ENCODE results near the gene GNG3.
"Not testable (repeated sequence)": the region's sequence is repeated elsewhere in the genome, so short reads cannot be mapped to it uniquely, and the experiment has no call there.

Gene GNG3

DNA sequence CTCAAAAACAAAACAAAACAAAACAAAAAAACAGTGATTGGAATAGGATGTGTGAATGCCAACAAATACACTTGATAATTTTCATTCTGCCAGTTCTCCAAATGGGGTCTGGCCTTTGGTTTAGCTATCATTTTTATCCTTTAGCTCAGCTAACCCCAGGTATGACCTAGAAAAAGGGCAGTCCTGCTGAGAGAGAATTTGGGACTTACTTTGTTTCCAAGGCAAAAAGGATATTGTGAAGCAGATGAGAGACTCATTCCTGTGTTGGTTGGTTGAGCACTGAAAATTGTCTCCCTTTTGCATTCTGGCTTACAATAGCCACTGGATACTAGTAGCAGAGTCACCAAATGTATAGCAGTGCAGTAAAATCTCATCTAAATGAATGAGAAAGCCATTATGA is 29.7 kb downstream of the GNG3 start:
- Histone ChIP-seq H3K36me3 (ENCODE audit: control insufficient read depth, insufficient read depth, low read length) (peaks cover 86% of the 10 kb centered on the region), H3K4me3 (ENCODE audit: extremely low read depth, insufficient read depth, low read length, poor library complexity, severe bottlenecking) (no peak overlapping the region), H3K4me1 (ENCODE audit: control insufficient read depth, insufficient read depth, low read length, poor library complexity, severe bottlenecking) (no peaks in the 10 kb centered on the region), H3K27ac (ENCODE audit: low read depth, low read length, severe bottlenecking) (no peak overlapping the region), H3K9me3 (ENCODE audit: control insufficient read depth, low read length) (no peaks in the 10 kb centered on the region)

DNA sequence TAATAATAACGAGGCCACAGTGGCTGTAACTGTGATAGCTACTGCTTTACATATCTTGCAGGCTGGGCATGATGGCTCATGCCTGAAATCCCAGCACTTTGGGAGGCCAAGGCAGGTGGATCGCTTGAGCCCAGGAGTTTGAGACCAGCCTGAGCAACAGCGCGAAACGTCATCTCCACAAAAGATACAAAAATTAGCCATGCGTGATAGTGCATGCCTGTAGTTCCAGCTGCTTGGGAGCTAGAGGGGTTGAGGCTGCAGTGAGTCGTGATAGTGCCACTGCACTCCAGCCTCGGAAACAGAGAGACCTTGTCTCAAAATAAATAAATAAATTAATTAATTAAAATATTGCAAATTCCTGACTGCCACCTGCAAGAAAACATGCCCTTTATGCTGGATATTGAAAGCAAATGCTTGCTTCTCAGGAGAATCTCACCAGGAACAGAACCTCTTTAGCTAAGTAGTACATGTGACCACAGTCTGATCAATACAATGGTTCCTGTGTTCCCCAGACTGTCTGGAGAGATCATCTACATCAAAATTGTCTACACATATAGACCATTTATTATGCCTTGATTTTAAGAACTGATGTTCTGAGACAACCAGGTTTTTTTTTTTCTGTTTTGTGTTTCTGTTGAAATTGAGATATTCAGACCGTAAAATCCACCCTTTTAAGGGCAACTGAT is 40.1 kb downstream of the GNG3 start:
- Histone ChIP-seq H3K4me1 (ENCODE audit: control insufficient read depth, insufficient read depth, low read length, poor library complexity, severe bottlenecking) (peaks cover 4% of the 10 kb centered on the region), H3K36me3 (ENCODE audit: control insufficient read depth, insufficient read depth, low read length) (peaks cover 8% of the 10 kb centered on the region), H3K27ac (ENCODE audit: low read depth, low read length, severe bottlenecking) (peak overlapping the region; percentile 45), H3K9me3 (ENCODE audit: control insufficient read depth, low read length) (no peaks in the 10 kb centered on the region), H3K4me3 (ENCODE audit: extremely low read depth, insufficient read depth, low read length, poor library complexity, severe bottlenecking) (no peak overlapping the region)
- 95% methylated on average over 4 to 5 of the region's 9 CpGs for WGBS, 2 experiments (ENCODE audit: insufficient coverage in 2 of 2)

DNA sequence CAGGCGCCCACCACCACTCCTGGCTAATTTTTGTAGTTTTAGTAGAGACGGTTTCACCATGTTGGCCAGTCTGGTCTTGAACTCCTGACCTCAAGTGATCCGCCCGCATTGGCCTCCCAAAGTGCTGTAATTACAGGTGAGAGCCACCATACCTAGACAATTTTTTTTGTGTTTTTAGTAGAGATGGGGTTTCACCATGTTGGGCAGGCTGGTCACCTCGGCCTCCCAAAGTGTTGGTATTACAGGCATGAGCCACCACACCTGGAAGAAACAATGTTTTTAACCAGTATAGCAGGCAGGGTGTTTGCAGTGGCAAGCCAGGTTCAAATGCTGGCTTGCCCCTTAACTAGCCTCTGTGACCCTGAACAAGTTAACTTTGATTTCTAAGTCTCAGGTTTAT is 42.5 kb downstream of the GNG3 start:
- H3K4me3 ChIP-seq (ENCODE audit: extremely low read depth, insufficient read depth, low read length, poor library complexity, severe bottlenecking); H3K4me1 ChIP-seq (ENCODE audit: control insufficient read depth, insufficient read depth, low read length, poor library complexity, severe bottlenecking); H3K27ac ChIP-seq (ENCODE audit: low read depth, low read length, severe bottlenecking); H3K9me3 ChIP-seq (ENCODE audit: control insufficient read depth, low read length): not testable (repeated sequence)
- peaks cover 13% of the 10 kb centered on the region for H3K36me3 ChIP-seq (ENCODE audit: control insufficient read depth, insufficient read depth, low read length)
- 93 to 100% methylated on average over 3 to 5 of the region's 5 CpGs for WGBS, 2 experiments (ENCODE audit: insufficient coverage in 2 of 2)

DNA sequence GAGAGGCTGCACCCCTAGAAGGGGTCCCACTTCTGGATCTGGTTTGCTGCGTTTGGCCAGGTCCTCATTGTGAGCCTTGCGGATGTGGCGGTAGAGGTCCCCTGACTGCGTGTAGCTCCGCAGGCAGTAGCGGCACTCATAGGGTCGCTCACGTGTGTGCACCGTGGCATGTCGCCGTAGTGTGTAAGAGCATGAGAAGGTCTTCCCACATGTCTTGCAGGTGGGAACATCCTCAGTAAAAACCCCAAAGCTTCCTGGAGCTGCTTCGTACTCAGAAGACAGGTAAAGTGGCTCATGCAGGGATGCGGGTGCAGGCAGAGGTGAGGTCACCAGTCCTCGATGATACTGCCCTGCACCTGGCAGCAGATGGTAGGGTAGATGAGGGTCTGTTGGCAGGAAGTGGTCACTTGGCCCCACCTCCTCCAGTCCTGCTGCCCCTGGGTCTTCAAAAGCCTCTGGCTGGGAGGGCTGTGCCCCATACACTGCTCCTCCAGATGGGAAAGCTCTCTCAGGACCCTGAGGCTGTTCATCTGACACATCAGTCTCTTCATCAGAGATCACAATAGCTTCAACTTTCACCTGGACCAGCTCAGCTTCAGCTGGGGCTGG is 44.8 kb downstream of the GNG3 start:
- peaks cover 9% of the 10 kb centered on the region for H3K4me1 ChIP-seq (ENCODE audit: control insufficient read depth, insufficient read depth, low read length, poor library complexity, severe bottlenecking)
- WGBS, 2 experiments (ENCODE audit: insufficient coverage in 2 of 2) = 97 to 98% methylated on average over 12 to 13 of the region's 14 CpGs
- H3K4me3 ChIP-seq (ENCODE audit: extremely low read depth, insufficient read depth, low read length, poor library complexity, severe bottlenecking) = no peak overlapping the region
- H3K36me3 ChIP-seq (ENCODE audit: control insufficient read depth, insufficient read depth, low read length) = peaks cover 13% of the 10 kb centered on the region
- no peaks in the 10 kb centered on the region for H3K9me3 ChIP-seq (ENCODE audit: control insufficient read depth, low read length)
- H3K27ac ChIP-seq (ENCODE audit: low read depth, low read length, severe bottlenecking) = no peak overlapping the region

DNA sequence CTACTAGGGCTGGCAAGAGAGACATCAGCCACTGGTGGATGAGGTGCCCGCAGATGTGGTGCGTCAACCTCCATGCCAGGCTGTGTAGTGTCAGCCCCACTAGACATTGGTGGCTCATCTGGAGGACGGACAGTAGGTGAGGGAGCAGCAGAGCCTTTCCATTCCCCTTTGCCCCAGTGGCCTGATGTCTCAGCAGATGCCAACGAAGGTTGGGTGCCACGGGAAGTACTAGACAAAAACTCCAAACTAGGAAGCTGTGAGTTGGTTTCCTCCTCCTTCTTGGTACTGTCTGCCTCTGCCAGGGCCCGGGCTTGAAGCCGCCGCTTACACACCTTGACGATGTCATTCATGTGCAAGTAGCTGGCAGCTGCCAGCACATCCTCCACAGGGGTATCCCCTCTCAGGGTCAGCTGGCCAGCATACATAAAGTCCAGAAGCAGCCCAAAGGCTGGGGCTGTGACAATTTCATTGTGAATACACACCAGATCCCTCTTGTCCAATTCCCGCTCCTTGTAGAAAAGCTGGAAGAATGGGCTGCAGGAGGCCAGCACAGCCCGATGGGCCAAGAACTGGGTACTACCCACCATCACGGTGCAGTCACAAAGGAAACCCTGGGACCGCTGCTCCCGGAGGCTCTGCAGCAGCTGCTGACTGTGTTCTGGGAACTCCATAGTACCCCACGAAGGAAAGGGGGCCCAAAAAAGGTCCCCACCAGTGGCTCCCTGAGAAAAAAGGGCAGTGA is 45.7 kb downstream of the GNG3 start:
- H3K27ac ChIP-seq (ENCODE audit: low read depth, low read length, severe bottlenecking) = no peak overlapping the region
- peaks cover 9% of the 10 kb centered on the region for H3K4me1 ChIP-seq (ENCODE audit: control insufficient read depth, insufficient read depth, low read length, poor library complexity, severe bottlenecking)
- H3K36me3 ChIP-seq (ENCODE audit: control insufficient read depth, insufficient read depth, low read length) = peaks cover 13% of the 10 kb centered on the region
- H3K4me3 ChIP-seq (ENCODE audit: extremely low read depth, insufficient read depth, low read length, poor library complexity, severe bottlenecking) = peak overlapping the region; percentile 69
- WGBS, 2 experiments (ENCODE audit: insufficient coverage in 2 of 2) = 93 to 96% methylated on average over 14 to 15 of the region's 15 CpGs
- H3K9me3 ChIP-seq (ENCODE audit: control insufficient read depth, low read length) = no peaks in the 10 kb centered on the region

DNA sequence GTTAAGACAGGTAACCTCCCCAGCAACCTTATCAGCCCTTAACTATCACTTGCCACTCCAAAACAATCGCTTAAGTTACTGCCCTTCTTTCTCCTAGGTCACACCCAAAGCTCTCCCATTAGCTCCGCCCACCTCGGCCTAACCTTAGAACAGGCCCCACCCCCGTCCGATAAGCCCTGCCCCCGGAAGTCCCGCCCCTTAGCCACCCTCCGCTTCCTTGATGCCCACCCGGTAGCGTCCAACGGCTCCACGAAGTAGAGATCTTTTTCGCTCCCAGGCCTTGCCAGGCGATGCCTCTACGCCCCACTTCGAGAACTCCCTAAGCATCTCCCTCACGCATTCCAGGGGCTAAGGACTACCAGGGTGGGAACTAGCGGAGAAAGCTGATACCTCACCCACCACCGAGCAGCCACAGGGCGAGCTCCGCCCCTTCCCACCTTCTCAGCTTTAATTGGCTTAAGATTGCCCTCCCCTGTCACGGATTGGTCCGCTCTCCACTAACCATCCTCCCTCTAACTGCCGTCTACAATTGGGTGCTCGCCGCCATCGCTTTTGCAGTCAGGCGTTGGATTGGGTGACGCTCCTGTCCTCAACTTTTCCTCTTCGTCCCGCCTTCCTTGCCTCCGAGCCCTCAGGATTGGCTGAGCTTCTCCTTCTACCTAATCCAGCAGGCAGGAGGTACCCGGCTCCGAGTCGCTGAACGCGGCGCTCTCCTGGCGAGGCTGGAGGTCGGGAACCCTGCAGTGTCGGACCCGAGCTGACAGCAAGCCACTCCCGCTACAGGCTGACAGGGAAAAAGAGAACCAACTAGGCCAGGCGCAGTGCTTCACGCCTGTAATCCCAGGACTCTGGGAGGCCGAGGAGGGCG is 46.5 kb downstream of the GNG3 start, which contains the start of gene ZBTB3:
Gene ZBTB3 (minus strand): TSS at position 425 of the 868 bp plus-strand sequence. CDS start 496 bp downstream, outside the sequence.
- Histone ChIP-seq H3K36me3 (ENCODE audit: control insufficient read depth, insufficient read depth, low read length) (peaks cover 13% of the 10 kb centered on the region), H3K9me3 (ENCODE audit: control insufficient read depth, low read length) (no peaks in the 10 kb centered on the region), H3K4me3 (ENCODE audit: extremely low read depth, insufficient read depth, low read length, poor library complexity, severe bottlenecking) (peak within 1 kb of the TSS; percentile 69), H3K4me1 (ENCODE audit: control insufficient read depth, insufficient read depth, low read length, poor library complexity, severe bottlenecking) (peaks cover 9% of the 10 kb centered on the region), H3K27ac (ENCODE audit: low read depth, low read length, severe bottlenecking) (peak within 1 kb of the TSS; percentile 77)
- 1 to 2% methylated on average over 36 to 44 of the region's 47 CpGs for WGBS, 2 experiments (ENCODE audit: insufficient coverage in 2 of 2)

DNA sequence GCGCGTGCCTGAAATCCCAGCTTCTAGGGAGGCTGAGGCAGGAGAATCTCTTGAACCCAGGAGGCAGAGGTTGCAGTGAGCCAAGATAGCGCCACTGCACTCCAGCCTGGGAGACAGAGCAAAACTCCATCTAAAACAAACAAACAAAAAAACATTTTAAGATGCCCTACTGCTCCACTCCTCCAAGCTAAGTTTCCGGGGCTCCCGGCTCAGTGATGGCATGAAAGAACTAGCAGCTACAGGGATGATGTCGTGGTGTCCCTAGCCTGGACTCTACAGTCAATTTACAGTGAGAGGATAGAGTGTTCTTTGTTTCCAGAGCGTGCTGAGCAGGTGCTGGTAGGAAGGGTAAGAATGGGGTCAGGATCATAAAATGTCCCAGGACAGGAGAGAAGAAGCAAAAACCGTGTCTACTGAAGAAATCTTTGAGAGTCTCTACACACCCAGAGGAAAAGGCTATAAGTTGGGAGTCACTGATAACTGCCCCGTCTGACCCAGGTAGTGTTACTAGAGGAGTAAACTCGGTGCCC is 47.7 kb downstream of the GNG3 start:
- H3K27ac ChIP-seq (ENCODE audit: low read depth, low read length, severe bottlenecking) = no peak overlapping the region
- H3K4me1 ChIP-seq (ENCODE audit: control insufficient read depth, insufficient read depth, low read length, poor library complexity, severe bottlenecking) = peaks cover 9% of the 10 kb centered on the region
- H3K9me3 ChIP-seq (ENCODE audit: control insufficient read depth, low read length) = no peaks in the 10 kb centered on the region
- H3K36me3 ChIP-seq (ENCODE audit: control insufficient read depth, insufficient read depth, low read length) = peaks cover 13% of the 10 kb centered on the region
- no peak overlapping the region for H3K4me3 ChIP-seq (ENCODE audit: extremely low read depth, insufficient read depth, low read length, poor library complexity, severe bottlenecking)
- 96 to 97% methylated on average over 7 to 9 of the region's 10 CpGs for WGBS, 2 experiments (ENCODE audit: insufficient coverage in 2 of 2)

DNA sequence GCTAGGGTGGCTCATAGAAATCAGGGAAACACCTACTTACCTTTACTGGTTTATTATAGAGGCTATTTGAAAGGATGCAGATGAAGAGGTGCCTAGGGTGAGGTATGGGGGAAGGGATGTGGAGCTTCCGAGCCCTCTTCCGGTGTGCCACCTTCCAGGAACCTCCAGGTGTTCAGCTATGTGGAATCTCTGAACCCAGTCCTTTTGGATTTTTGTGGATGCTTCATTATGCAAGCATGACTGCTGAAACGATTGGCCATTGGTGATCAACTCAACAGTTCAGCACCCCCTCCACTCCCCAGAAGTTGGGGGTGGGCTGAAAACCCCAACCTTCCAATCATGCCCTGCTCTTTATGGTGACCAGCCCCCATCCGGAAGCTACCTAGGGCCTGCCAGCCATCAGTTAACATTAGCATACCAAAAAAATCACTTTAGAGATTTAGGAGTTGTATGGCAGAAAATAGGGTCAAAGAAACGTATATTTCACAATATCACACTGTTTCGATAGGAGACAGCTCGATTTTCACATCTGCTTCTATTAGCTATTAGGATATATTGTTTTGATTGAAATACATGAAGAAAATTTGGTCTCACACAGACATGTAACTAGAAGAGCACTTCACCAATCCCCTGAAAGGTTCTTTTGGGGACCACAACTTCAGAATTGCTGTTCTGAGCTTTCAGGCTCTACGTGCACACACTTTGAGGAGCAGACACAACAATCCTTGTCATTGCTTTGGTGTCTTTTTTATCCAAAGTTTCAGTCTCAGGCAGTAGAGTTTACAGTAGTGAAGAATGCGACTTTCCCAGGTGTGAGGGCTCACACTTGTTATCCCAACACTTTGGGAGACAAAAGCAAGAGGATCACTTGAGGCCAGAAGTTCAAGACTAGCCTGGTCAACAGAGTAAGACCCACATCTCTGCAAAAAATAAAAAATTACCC is 50.6 kb downstream of the GNG3 start:
- Histone ChIP-seq H3K27ac (ENCODE audit: low read depth, low read length, severe bottlenecking) (peak overlapping the region; percentile 10), H3K4me3 (ENCODE audit: extremely low read depth, insufficient read depth, low read length, poor library complexity, severe bottlenecking) (no peak overlapping the region), H3K9me3 (ENCODE audit: control insufficient read depth, low read length) (no peaks in the 10 kb centered on the region), H3K36me3 (ENCODE audit: control insufficient read depth, insufficient read depth, low read length) (peaks cover 9% of the 10 kb centered on the region), H3K4me1 (ENCODE audit: control insufficient read depth, insufficient read depth, low read length, poor library complexity, severe bottlenecking) (peaks cover 5% of the 10 kb centered on the region)
- WGBS, 2 experiments (ENCODE audit: insufficient coverage in 2 of 2) = 37 to 52% methylated on average over 4 to 5 of the region's 9 CpGs
